Adipocyte (in vitro differentiated cells): ENCODE data around the gene TCF4.
A peak's percentile ranks its signal among the peaks of the same experiment; 100 is the strongest.

Experiments used
- DNase-seq: peaks from one replicate; pipeline ENCODE4 v3.0.0-alpha.2; 2015; ENCODE audit warnings: low read depth
- H3K27me3 ChIP-seq: replicated peaks from 2 replicates; pipeline ENCODE4 v1.7.0; 2013; ENCODE audit warnings: mild to moderate bottlenecking, low read length, moderate library complexity; ENCODE audit not compliant: control insufficient read depth, insufficient read depth
- H3K36me3 ChIP-seq: 2 replicates; pipeline ENCODE4 v1.7.0; 2013; ENCODE audit warnings: low read length, mild to moderate bottlenecking, moderate library complexity; ENCODE audit not compliant: control insufficient read depth, insufficient read depth, severe bottlenecking
- H3K4me1 ChIP-seq: 2 replicates; pipeline ENCODE4 v1.7.0; 2013; ENCODE audit warnings: mild to moderate bottlenecking, low read length, moderate library complexity; ENCODE audit not compliant: control insufficient read depth, insufficient read depth
- H3K4me3 ChIP-seq: 2 replicates; pipeline ENCODE4 v1.7.0; 2013; ENCODE audit warnings: mild to moderate bottlenecking, low read length, moderate library complexity
- H3K9ac ChIP-seq: 2 replicates; pipeline ENCODE4 v1.7.0; 2013; ENCODE audit warnings: mild to moderate bottlenecking, low read length, moderate library complexity
- H3K9me3 ChIP-seq: 2 replicates; pipeline ENCODE4 v1.7.0; 2013; ENCODE audit warnings: mild to moderate bottlenecking, low read length, moderate library complexity; ENCODE audit not compliant: control insufficient read depth

Gene TCF4

GRCh38 chr18:55310863-55311262 lies 277.1 kb downstream of the TCF4 start:
- H3K27me3 ChIP-seq: no peaks in the 10 kb centered on the region
- H3K36me3 ChIP-seq: no peaks in the 10 kb centered on the region
- peaks cover 8% of the 10 kb centered on the region for H3K4me1 ChIP-seq
- H3K9me3 ChIP-seq: no peaks in the 10 kb centered on the region
- no peak overlapping the region for H3K4me3 ChIP-seq
- DNase-seq: no peak
- H3K9ac ChIP-seq: no peak overlapping the region

- no peak for DNase-seq
- no peak overlapping the region for H3K4me3 ChIP-seq
- no peaks in the 10 kb centered on the region for H3K27me3 ChIP-seq
- no peak overlapping the region for H3K9ac ChIP-seq
- H3K9me3 ChIP-seq: no peaks in the 10 kb centered on the region
- H3K36me3 ChIP-seq: no peaks in the 10 kb centered on the region
- H3K4me1 ChIP-seq: peaks cover 8% of the 10 kb centered on the region
Observed at GRCh38 chr18:55310044-55310676, 277.8 kb downstream of the TCF4 start.

- H3K4me1 ChIP-seq: peaks cover 8% of the 10 kb centered on the region
Observed at GRCh38 chr18:55309249-55309648, 278.7 kb downstream of the TCF4 start.

GRCh38 chr18:55307505-55307904 lies 280.5 kb downstream of the TCF4 start:
- Histone ChIP-seq H3K9me3 (no peaks in the 10 kb centered on the region), H3K4me3 (no peak overlapping the region), H3K27me3 (no peaks in the 10 kb centered on the region), H3K9ac (no peak overlapping the region), H3K36me3 (no peaks in the 10 kb centered on the region), H3K4me1 (peaks cover 12% of the 10 kb centered on the region)
- DNase-seq: no peak

More at GRCh38 chr18:55309249-55309648, 278.7 kb downstream of the TCF4 start:
- no peak for DNase-seq
- H3K36me3 ChIP-seq: no peaks in the 10 kb centered on the region
- no peaks in the 10 kb centered on the region for H3K27me3 ChIP-seq
- no peaks in the 10 kb centered on the region for H3K9me3 ChIP-seq
- no peak overlapping the region for H3K9ac ChIP-seq
- no peak overlapping the region for H3K4me3 ChIP-seq

- no peak overlapping the region for H3K9ac ChIP-seq
- H3K36me3 ChIP-seq: no peaks in the 10 kb centered on the region
- H3K4me1 ChIP-seq: peaks cover 21% of the 10 kb centered on the region
Observed at GRCh38 chr18:55306359-55307024, 281.5 kb downstream of the TCF4 start.

GRCh38 chr18:55302167-55302833 lies 285.7 kb downstream of the TCF4 start:
- Histone ChIP-seq H3K4me3 (peak overlapping the region; percentile 74), H3K9ac (peak overlapping the region; percentile 67), H3K36me3 (no peaks in the 10 kb centered on the region), H3K4me1 (peaks cover 32% of the 10 kb centered on the region), H3K9me3 (no peaks in the 10 kb centered on the region), H3K27me3 (no peaks in the 10 kb centered on the region)
- peak; percentile 43 for DNase-seq

More at GRCh38 chr18:55306359-55307024, 281.5 kb downstream of the TCF4 start:
- Histone ChIP-seq H3K27me3 (no peaks in the 10 kb centered on the region), H3K9me3 (no peaks in the 10 kb centered on the region), H3K4me3 (no peak overlapping the region)
- no peak for DNase-seq

- no peaks in the 10 kb centered on the region for H3K36me3 ChIP-seq
- DNase-seq: no peak
- H3K4me1 ChIP-seq: peaks cover 31% of the 10 kb centered on the region
Observed at GRCh38 chr18:55301824-55302166, 286.2 kb downstream of the TCF4 start.

GRCh38 chr18:55300936-55301531 lies 287.0 kb downstream of the TCF4 start:
- no peaks in the 10 kb centered on the region for H3K9me3 ChIP-seq
- no peaks in the 10 kb centered on the region for H3K36me3 ChIP-seq
- H3K9ac ChIP-seq: peak overlapping the region; percentile 67
- DNase-seq: peak; percentile 71
- H3K27me3 ChIP-seq: no peaks in the 10 kb centered on the region
- H3K4me3 ChIP-seq: peak overlapping the region; percentile 74
- peaks cover 25% of the 10 kb centered on the region for H3K4me1 ChIP-seq

More at GRCh38 chr18:55301824-55302166, 286.2 kb downstream of the TCF4 start:
- Histone ChIP-seq H3K9ac (peak overlapping the region; percentile 67), H3K4me3 (peak overlapping the region; percentile 74), H3K9me3 (no peaks in the 10 kb centered on the region), H3K27me3 (no peaks in the 10 kb centered on the region)

- H3K36me3 ChIP-seq: no peaks in the 10 kb centered on the region
- DNase-seq: peak; percentile 95
- H3K4me3 ChIP-seq: peak overlapping the region; percentile 74
- no peaks in the 10 kb centered on the region for H3K27me3 ChIP-seq
- H3K9me3 ChIP-seq: no peaks in the 10 kb centered on the region
- peak overlapping the region; percentile 67 for H3K9ac ChIP-seq
- peaks cover 25% of the 10 kb centered on the region for H3K4me1 ChIP-seq
Observed at GRCh38 chr18:55300421-55300935, 287.5 kb downstream of the TCF4 start.

- H3K9ac ChIP-seq: no peak overlapping the region
- H3K4me1 ChIP-seq: peaks cover 13% of the 10 kb centered on the region
- no peak for DNase-seq
- H3K27me3 ChIP-seq: no peaks in the 10 kb centered on the region
- H3K9me3 ChIP-seq: no peaks in the 10 kb centered on the region
- no peak overlapping the region for H3K4me3 ChIP-seq
- no peaks in the 10 kb centered on the region for H3K36me3 ChIP-seq
Observed at GRCh38 chr18:55296778-55297177, 291.2 kb downstream of the TCF4 start.

- no peaks in the 10 kb centered on the region for H3K36me3 ChIP-seq
- no peak for DNase-seq
- no peak overlapping the region for H3K9ac ChIP-seq
- no peaks in the 10 kb centered on the region for H3K27me3 ChIP-seq
- no peaks in the 10 kb centered on the region for H3K9me3 ChIP-seq
- peaks cover 8% of the 10 kb centered on the region for H3K4me1 ChIP-seq
- H3K4me3 ChIP-seq: no peak overlapping the region
Observed at GRCh38 chr18:55296115-55296514, 291.9 kb downstream of the TCF4 start.
